ENCODE measurements around the gene PTPN2. TPM values are rescaled to one million over a fixed set of nuclear protein-coding genes. Genes with fewer than 3 reads are reported as not detected.

The PTPN2 gene
- total and polyA plus RNA-seq, 2 of the 4 experiments (the other 2 are of a cell fraction) = 13.2 to 30.6 TPM

DNA sequence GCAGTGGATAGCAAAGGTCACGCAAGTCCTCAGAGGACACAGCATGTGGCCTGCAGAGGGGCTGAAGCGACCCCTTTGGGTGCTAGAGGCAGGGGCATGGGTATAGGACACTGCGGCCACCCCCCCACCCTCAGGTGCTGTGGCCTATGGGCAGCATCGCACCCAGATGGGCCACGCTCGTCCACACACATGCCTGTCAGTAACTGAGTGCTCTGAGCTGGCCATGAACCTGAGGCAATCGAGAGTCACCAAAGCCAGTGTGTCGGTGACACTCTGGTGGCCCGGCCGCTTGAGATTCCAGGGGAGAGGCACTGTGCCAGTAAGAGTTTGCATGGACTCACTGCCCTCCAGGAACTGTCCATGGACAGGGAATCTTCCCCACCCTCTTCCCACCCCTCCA is 22.7 kb upstream of the PTPN2 start:
- Histone ChIP-seq H3K27me3 (ENCODE audit: control insufficient read depth, insufficient read depth, low read length) (no peaks in the 10 kb centered on the region), H2AK9ac (replicated peaks; ENCODE audit: low read depth, low read length, poor library complexity) (no peak overlapping the region), H4K20me1 (ENCODE audit: insufficient read depth, low read length) (peaks cover 4% of the 10 kb centered on the region; the same call in 1 of the 2 replicates), H3K4me2 (ENCODE audit: low read depth, low read length) (peak overlapping the region; percentile 80; the same call in 1 of the 2 replicates), H3K4me3 (ENCODE audit: insufficient read depth, low read depth, low read length) (no peak overlapping the region), H2BK5ac (ENCODE audit: low read depth, low read length, poor library complexity, severe bottlenecking) (no peak overlapping the region), H2BK15ac (ENCODE audit: low read depth, low read length) (no peak overlapping the region), H3K36me3 (ENCODE audit: control insufficient read depth, insufficient read depth, low read length) (no peaks in the 10 kb centered on the region), H3K4me1 (ENCODE audit: control insufficient read depth, insufficient read depth, low read length) (peaks cover 11% of the 10 kb centered on the region), H4K8ac (ENCODE audit: low read depth in 2 of 2, low read length in 2 of 2) (peak overlapping the region in 1 of 2 experiments; percentile 11; a peak in 1 of 4 replicates), H2BK20ac (ENCODE audit: low read depth, low read length) (peak overlapping the region; percentile 47), H3K9ac (ENCODE audit: low read depth, low read length) (0 out of 2 replicates have a peak overlapping the region, but pooled peaks have one; percentile 39), H2AFZ (replicated peaks; ENCODE audit: low read length, poor library complexity) (peak overlapping the region; percentile 35), H3K27ac (ENCODE audit: insufficient read depth, low read length) (peak overlapping the region; percentile 91; the same call in 1 of the 2 replicates), H3K4ac (ENCODE audit: low read depth, low read length) (peak overlapping the region; percentile 52), H2AK5ac (ENCODE audit: low read depth, low read length) (peak overlapping the region; percentile 49; the same call in 1 of the 2 replicates), H3K23ac (ENCODE audit: low read depth, low read length) (no peak overlapping the region), H3K56ac (ENCODE audit: extremely low read depth, insufficient read depth, low read length) (no peak overlapping the region), H4K5ac (ENCODE audit: low read depth, low read length) (no peak overlapping the region; the same call in 1 of the 2 replicates), H2BK120ac (ENCODE audit: low read depth, low read length) (peak overlapping the region; percentile 66), H3K9me3 (ENCODE audit: control insufficient read depth, insufficient read depth, low read length) (peaks cover 5% of the 10 kb centered on the region; the same call in 1 of the 2 replicates), H3K14ac (replicated peaks; ENCODE audit: low read depth, low read length) (peak overlapping the region; percentile 61; the same call in 1 of the 2 replicates), H3K79me1 (ENCODE audit: low read depth in 1 of 2, low read length in 2 of 2) (no peaks in the 10 kb centered on the region), H4K91ac (ENCODE audit: insufficient read depth, low read depth, low read length) (peak overlapping the region; percentile 15; the same call in 1 of the 2 replicates), H3K18ac (ENCODE audit: low read depth, low read length) (peak overlapping the region; percentile 32; the same call in 1 of the 2 replicates), H3K9me1 (ENCODE audit: insufficient read depth, low read length) (peaks cover 11% of the 10 kb centered on the region; the same call in 1 of the 2 replicates)
- WGBS, 2 experiments (ENCODE audit: extremely low coverage in 2 of 2, insufficient read length in 1 of 2) = 83% methylated on average over 4 of the region's 10 CpGs; no CpG with 5 or more reads in 1 of the 2 experiments
- TF ChIP-seq, protein P1, sequence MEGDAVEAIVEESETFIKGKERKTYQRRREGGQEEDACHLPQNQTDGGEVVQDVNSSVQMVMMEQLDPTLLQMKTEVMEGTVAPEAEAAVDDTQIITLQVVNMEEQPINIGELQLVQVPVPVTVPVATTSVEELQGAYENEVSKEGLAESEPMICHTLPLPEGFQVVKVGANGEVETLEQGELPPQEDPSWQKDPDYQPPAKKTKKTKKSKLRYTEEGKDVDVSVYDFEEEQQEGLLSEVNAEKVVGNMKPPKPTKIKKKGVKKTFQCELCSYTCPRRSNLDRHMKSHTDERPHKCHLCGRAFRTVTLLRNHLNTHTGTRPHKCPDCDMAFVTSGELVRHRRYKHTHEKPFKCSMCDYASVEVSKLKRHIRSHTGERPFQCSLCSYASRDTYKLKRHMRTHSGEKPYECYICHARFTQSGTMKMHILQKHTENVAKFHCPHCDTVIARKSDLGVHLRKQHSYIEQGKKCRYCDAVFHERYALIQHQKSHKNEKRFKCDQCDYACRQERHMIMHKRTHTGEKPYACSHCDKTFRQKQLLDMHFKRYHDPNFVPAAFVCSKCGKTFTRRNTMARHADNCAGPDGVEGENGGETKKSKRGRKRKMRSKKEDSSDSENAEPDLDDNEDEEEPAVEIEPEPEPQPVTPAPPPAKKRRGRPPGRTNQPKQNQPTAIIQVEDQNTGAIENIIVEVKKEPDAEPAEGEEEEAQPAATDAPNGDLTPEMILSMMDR (conservative IDR thresholded peaks at IDR 0.05; ENCODE audit: low read depth, low read length) = no peak
- TF ChIP-seq CHD1 (IDR thresholded peaks at IDR 0.05; ENCODE audit: low read depth, low read length) (no peak), BHLHE40 (IDR thresholded peaks at IDR 0.05; ENCODE audit: low read depth, low read length) (no peak), POLR2A (IDR thresholded peaks at IDR 0.05; ENCODE audit: low read depth, low read length) (no peak), NFE2L2 (IDR thresholded peaks at IDR 0.05; ENCODE audit: low read depth, low read length) (no peak), SMC3 (IDR thresholded peaks at IDR 0.05; ENCODE audit: low read depth, low read length) (no peak), FOS (IDR thresholded peaks at IDR 0.05; ENCODE audit: low read depth, low read length) (no peak), RAD21 (IDR thresholded peaks at IDR 0.05; ENCODE audit: low read length) (no peak), RCOR1 (IDR thresholded peaks at IDR 0.05; ENCODE audit: insufficient replicate concordance, low read length) (no peak)
- TF ChIP-seq, protein P2, sequence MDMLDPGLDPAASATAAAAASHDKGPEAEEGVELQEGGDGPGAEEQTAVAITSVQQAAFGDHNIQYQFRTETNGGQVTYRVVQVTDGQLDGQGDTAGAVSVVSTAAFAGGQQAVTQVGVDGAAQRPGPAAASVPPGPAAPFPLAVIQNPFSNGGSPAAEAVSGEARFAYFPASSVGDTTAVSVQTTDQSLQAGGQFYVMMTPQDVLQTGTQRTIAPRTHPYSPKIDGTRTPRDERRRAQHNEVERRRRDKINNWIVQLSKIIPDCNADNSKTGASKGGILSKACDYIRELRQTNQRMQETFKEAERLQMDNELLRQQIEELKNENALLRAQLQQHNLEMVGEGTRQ (IDR thresholded peaks at IDR 0.05; ENCODE audit: low read depth, low read length) = no peak
- ChIA-PET POLR2A (ENCODE audit: unreplicated experiment) (no interaction called here), CTCF (no interaction called here)
- no TSS peak for BruUV-seq (replicated peaks)
- in situ Hi-C loops (cut with MboI; ENCODE audit: low sequenced_read_pairs) = no loop called here
- ATAC-seq (ENCODE audit: low read depth) (peak; percentile 31; the same call in 1 of the 2 replicates), DNase-seq (no peak)
- dilution Hi-C loops (cut with HindIII; ENCODE audit: low sequenced_read_pairs, unreplicated experiment) = no loop called here
- intact Hi-C loops (cut with micrococcal nuclease) = no loop called here
